Endothelial cell of umbilical vein (primary cell): ENCODE data around the gene KIRREL2. TPM values are rescaled to one million over a fixed set of nuclear protein-coding genes. Genes with fewer than 3 reads are reported as not detected.

Source experiments
- BruUV-seq: library from RNA; stranded (reverse); fragments of 400-500 nt; replicated peaks from 2 replicates; lab custom pipeline; 2021; lab: Mats Ljungman, UMichigan
- CTCF ChIA-PET: fragments of 300-600, 350-600 bp; sonication (Branson Sonifier 250); formaldehyde crosslinking; loops from one replicate; lab custom pipeline; 2021; ENCODE audit warnings: antibody characterized with exemption, inconsistent platforms; lab: Charles Lee
- POLR2A ChIA-PET: fragments of 300-600, 350-600 bp; sonication (Branson Sonifier 250); formaldehyde crosslinking; loops from one replicate; lab custom pipeline; 2021; ENCODE audit warnings: antibody characterized with exemption, inconsistent platforms; lab: Charles Lee
- DNase-seq: peaks from one replicate; pipeline ENCODE4 v3.0.0-alpha.2; 2011; ENCODE audit warnings: low read depth, low spot score
- FAIRE-seq: peaks from 2 replicates; lab custom pipeline; 2011; peaks lifted over from hg19 to GRCh38; lab: Jason Lieb, UNC
- H2AFZ ChIP-seq: 2 replicates; pipeline ENCODE4 v1.6.0; 2012; ENCODE audit warnings: low read depth, low read length, control low read depth, inconsistent platforms
- H3K27ac ChIP-seq: 2 replicates; pipeline ENCODE4 v1.5.1; 2011; ENCODE audit warnings: low read depth, mild to moderate bottlenecking, control low read depth, low read length, moderate library complexity; ENCODE audit not compliant: insufficient read depth
- H3K27me3 ChIP-seq, 2 experiments: 2 replicates each; pipeline versions ENCODE4 v1.6.0 to v1.6.1; 2011; ENCODE audit warnings: low read length in 2 of 2, mixed read lengths in 1 of 2; ENCODE audit not compliant: control insufficient read depth in 2 of 2, insufficient read depth in 2 of 2
- H3K36me3 ChIP-seq, 2 experiments: 2 replicates in 1 of 2; 3 replicates in 1 of 2; pipeline ENCODE4 v1.5.1; 2011; ENCODE audit warnings: low read length in 2 of 2, mild to moderate bottlenecking in 1 of 2, moderate library complexity in 1 of 2; ENCODE audit not compliant: control insufficient read depth in 2 of 2, insufficient read depth in 2 of 2; ENCODE audit errors: extremely low read depth in 1 of 2
- H3K4me1 ChIP-seq: 3 replicates; pipeline ENCODE4 v1.5.1; 2011; ENCODE audit warnings: mild to moderate bottlenecking, low read length; ENCODE audit not compliant: control insufficient read depth, insufficient read depth; ENCODE audit errors: extremely low read depth
- H3K4me2 ChIP-seq: 2 replicates; pipeline ENCODE4 v1.6.1; 2011; ENCODE audit warnings: low read length, control low read depth, mixed read lengths; ENCODE audit not compliant: insufficient read depth
- H3K4me3 ChIP-seq, 3 experiments: fragments of 200-600 bp in 1 of 3; sonication (generic), shearing (Covaris generic) in 1 of 3; replicated peaks in 1 of 3; 2 replicates each; pipeline ENCODE4 v1.5.1; 2011 to 2016; ENCODE audit warnings: control low read depth in 3 of 3, low read length in 3 of 3, mild to moderate bottlenecking in 2 of 3, inconsistent platforms in 1 of 3, low read depth in 1 of 3, moderate library complexity in 1 of 3; ENCODE audit not compliant: insufficient read depth in 1 of 3
- H3K79me2 ChIP-seq: 2 replicates; pipeline ENCODE4 v1.6.0; 2012; ENCODE audit warnings: low read length, inconsistent platforms; ENCODE audit not compliant: control insufficient read depth, insufficient read depth
- H3K9ac ChIP-seq: replicated peaks from 2 replicates; pipeline ENCODE3; 2011; ENCODE audit warnings: low read length, control low read depth; ENCODE audit not compliant: insufficient read depth; ENCODE audit errors: extremely low read depth
- H3K9me1 ChIP-seq: replicated peaks from 3 replicates; pipeline ENCODE4 v1.6.0; 2011; ENCODE audit warnings: mild to moderate bottlenecking, low read length; ENCODE audit not compliant: control insufficient read depth, insufficient read depth; ENCODE audit errors: extremely low read depth
- H3K9me3 ChIP-seq: replicated peaks from 2 replicates; pipeline ENCODE4 v1.5.1; 2012; ENCODE audit warnings: low read length, inconsistent platforms; ENCODE audit not compliant: control insufficient read depth, insufficient read depth
- H4K20me1 ChIP-seq: replicated peaks from 2 replicates; pipeline ENCODE3; 2011; ENCODE audit warnings: mild to moderate bottlenecking, low read length; ENCODE audit not compliant: control insufficient read depth, insufficient read depth; ENCODE audit errors: extremely low read depth
- CTCF ChIP-seq, 2 donors: IDR thresholded peaks; 1 replicate in 1 of 2; 2 replicates in 1 of 2; pipeline ENCODE4 v1.5.1; 2011; ENCODE audit warnings: low read length in 2 of 2, mild to moderate bottlenecking in 2 of 2, moderate library complexity in 2 of 2, control low read depth in 1 of 2, inconsistent platforms in 1 of 2, low read depth in 1 of 2; ENCODE audit not compliant: insufficient read depth in 1 of 2; ENCODE audit errors: extremely low read depth in 1 of 2
- EZH2 ChIP-seq: IDR thresholded peaks from 2 replicates; pipeline ENCODE4 v1.6.1; 2012; ENCODE audit warnings: borderline replicate concordance, low read depth, mild to moderate bottlenecking, moderate library complexity, low read length, inconsistent platforms; ENCODE audit not compliant: severe bottlenecking
- FOS ChIP-seq: IDR thresholded peaks from 2 replicates; pipeline ENCODE4 v1.6.1; 2011; ENCODE audit warnings: mild to moderate bottlenecking, low read length, moderate library complexity, borderline replicate concordance; ENCODE audit not compliant: insufficient read depth
- GATA2 ChIP-seq: IDR thresholded peaks from 2 replicates; pipeline ENCODE4 v1.7.0; 2011; ENCODE audit warnings: low read depth, mild to moderate bottlenecking, moderate library complexity, mixed read lengths, low read length; ENCODE audit not compliant: insufficient read length, insufficient read depth
- MYC ChIP-seq: IDR thresholded peaks from one replicate; pipeline ENCODE4 v1.6.1; 2011; ENCODE audit warnings: mild to moderate bottlenecking, low read depth, low read length
- POLR2A ChIP-seq: IDR thresholded peaks from 2 replicates; pipeline ENCODE4 v1.6.1; 2012; ENCODE audit warnings: low read depth, mild to moderate bottlenecking, control low read depth, low read length
- POLR2AphosphoS5 ChIP-seq: IDR thresholded peaks from 2 replicates; pipeline ENCODE4 v1.6.1; 2012; ENCODE audit warnings: low read depth, mild to moderate bottlenecking, control low read depth, low read length, moderate library complexity; ENCODE audit not compliant: insufficient read depth
- dilution Hi-C: fragments of 300-500 bp; cut with MboI; formaldehyde crosslinking; loops from one replicate; pipeline ENCODE4 v1.15.0; 2019; ENCODE audit warnings: low sequenced_read_pairs; ENCODE audit not compliant: extremely low pct_ligation_motif_present
- intact Hi-C: fragments of 100-400 bp; cut with micrococcal nuclease; formaldehyde crosslinking; loops from one replicate; pipeline ENCODE4 v1.10.0; 2022
- polyA plus RNA-seq, 4 experiments: library from polyadenylated mRNA; depleted of rRNA in 3 of 4; stranded (reverse) in 3 of 4; unstranded in 1 of 4; fragments of >200 nt; gene quantifications; 2 replicates each; pipeline versions ENCODE4 v1.2.1 to v1.2.3, GENCODE V29; 2011 to 2012; ENCODE audit warnings: missing spikeins in 1 of 4
- total RNA-seq: library from RNA; stranded (reverse); gene quantifications from 2 replicates; pipeline ENCODE4 v1.2.3, GENCODE V29; 2021
- TF ChIP-seq, protein P1 (sequence below): IDR thresholded peaks from 2 replicates; pipeline ENCODE4 v1.6.1; 2011; ENCODE audit not compliant: insufficient read depth, insufficient read length

The KIRREL2 gene
- total and polyA plus RNA-seq, 2 donors (not counting 3 experiments of a cell fraction or from before 2014, with no cell fraction given) = not detected

GRCh38 chr19:35852029-35852780, 4.5 kb upstream of the KIRREL2 start, which contains the start of gene NPHS1:
NPHS1 (minus strand) TSS chr19:35852504; CDS start chr19:35851837, 667 bp downstream.
- Histone ChIP-seq H3K27ac (no peak within 1 kb of the TSS), H3K4me2 (no peak within 1 kb of the TSS), H3K4me1 (no peaks in the 10 kb centered on the region), H3K9ac (no peak within 1 kb of the TSS), H4K20me1 (no peaks in the 10 kb centered on the region), H3K9me3 (no peaks in the 10 kb centered on the region), H3K27me3 (peaks cover 8 to 21% of the 10 kb centered on the region in 2 experiments), H2AFZ (no peak within 1 kb of the TSS), H3K9me1 (no peaks in the 10 kb centered on the region), H3K36me3 (no peaks in the 10 kb centered on the region), H3K4me3 (no peak within 1 kb of the TSS), H3K79me2 (no peaks in the 10 kb centered on the region)
- no TSS peak for BruUV-seq
- intact Hi-C loops = no loop called here
- POLR2A ChIA-PET = interaction anchor here (0.6 kb wide), 1 partner anchor 299 kb away, joined by 4 read pairs; no protein-coding TSS in a partner anchor
- no peak for FAIRE-seq
- TF ChIP-seq POLR2AphosphoS5 = no peak
- no peak for TF ChIP-seq POLR2A
- TF ChIP-seq EZH2 = no peak
- no peak for TF ChIP-seq MYC
- TF ChIP-seq, protein P1, sequence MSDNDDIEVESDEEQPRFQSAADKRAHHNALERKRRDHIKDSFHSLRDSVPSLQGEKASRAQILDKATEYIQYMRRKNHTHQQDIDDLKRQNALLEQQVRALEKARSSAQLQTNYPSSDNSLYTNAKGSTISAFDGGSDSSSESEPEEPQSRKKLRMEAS = no peak
- no peak for TF ChIP-seq GATA2
- no peak for TF ChIP-seq FOS
- no peak for TF ChIP-seq CTCF (IDR thresholded peaks at IDR 0.05; ENCODE audit: extremely low read depth in 1 of 2, insufficient read depth in 1 of 2, low read depth in 1 of 2, low read length in 2 of 2)
- dilution Hi-C loops = no loop called here
- CTCF ChIA-PET = no interaction called here
- DNase-seq = no peak
